ENCODE results near the gene ZKSCAN8.
"Not testable (repeated sequence)": the region's sequence is repeated elsewhere in the genome, so short reads cannot be mapped to it uniquely, and the experiment has no call there.

Gene ZKSCAN8
- long read RNA-seq, donor 1, full-length matches to known transcripts, result 3 of 17 reads
- long read RNA-seq, donor 1, partial matches to known transcripts, result 14 of 17 reads
- long read RNA-seq, donor 1, other reads (novel, unspliced or antisense), result 0 of 17 reads
- long read RNA-seq, donor 2, full-length matches to known transcripts, result 1 of 1 reads
- long read RNA-seq, donor 2, partial matches to known transcripts, result 0 of 1 reads
- long read RNA-seq, donor 2, other reads (novel, unspliced or antisense), result 0 of 1 reads
- long read RNA-seq, donor 3, full-length matches to known transcripts, result 2 of 2 reads
- long read RNA-seq, donor 3, partial matches to known transcripts, result 0 of 2 reads
- long read RNA-seq, donor 3, other reads (novel, unspliced or antisense), result 0 of 2 reads
- long read RNA-seq, donor 4, full-length matches to known transcripts, result 5 of 5 reads
- long read RNA-seq, donor 4, partial matches to known transcripts, result 0 of 5 reads
- long read RNA-seq, donor 4, other reads (novel, unspliced or antisense), result 0 of 5 reads
- long read RNA-seq, donor 5, full-length matches to known transcripts, result 6 of 6 reads
- long read RNA-seq, donor 5, partial matches to known transcripts, result 0 of 6 reads
- long read RNA-seq, donor 5, other reads (novel, unspliced or antisense), result 0 of 6 reads
- long read RNA-seq, donor 6, full-length matches to known transcripts, result 5 of 11 reads
- long read RNA-seq, donor 6, partial matches to known transcripts, result 6 of 11 reads
- long read RNA-seq, donor 6, other reads (novel, unspliced or antisense), result 0 of 11 reads
- long read RNA-seq, donor 7, full-length matches to known transcripts, result 8 of 8 reads
- long read RNA-seq, donor 7, partial matches to known transcripts, result 0 of 8 reads
- long read RNA-seq, donor 7, other reads (novel, unspliced or antisense), result 0 of 8 reads
- long read RNA-seq, donor 8, full-length matches to known transcripts, result 8 of 8 reads
- long read RNA-seq, donor 8, partial matches to known transcripts, result 0 of 8 reads
- long read RNA-seq, donor 8, other reads (novel, unspliced or antisense), result 0 of 8 reads

DNA sequence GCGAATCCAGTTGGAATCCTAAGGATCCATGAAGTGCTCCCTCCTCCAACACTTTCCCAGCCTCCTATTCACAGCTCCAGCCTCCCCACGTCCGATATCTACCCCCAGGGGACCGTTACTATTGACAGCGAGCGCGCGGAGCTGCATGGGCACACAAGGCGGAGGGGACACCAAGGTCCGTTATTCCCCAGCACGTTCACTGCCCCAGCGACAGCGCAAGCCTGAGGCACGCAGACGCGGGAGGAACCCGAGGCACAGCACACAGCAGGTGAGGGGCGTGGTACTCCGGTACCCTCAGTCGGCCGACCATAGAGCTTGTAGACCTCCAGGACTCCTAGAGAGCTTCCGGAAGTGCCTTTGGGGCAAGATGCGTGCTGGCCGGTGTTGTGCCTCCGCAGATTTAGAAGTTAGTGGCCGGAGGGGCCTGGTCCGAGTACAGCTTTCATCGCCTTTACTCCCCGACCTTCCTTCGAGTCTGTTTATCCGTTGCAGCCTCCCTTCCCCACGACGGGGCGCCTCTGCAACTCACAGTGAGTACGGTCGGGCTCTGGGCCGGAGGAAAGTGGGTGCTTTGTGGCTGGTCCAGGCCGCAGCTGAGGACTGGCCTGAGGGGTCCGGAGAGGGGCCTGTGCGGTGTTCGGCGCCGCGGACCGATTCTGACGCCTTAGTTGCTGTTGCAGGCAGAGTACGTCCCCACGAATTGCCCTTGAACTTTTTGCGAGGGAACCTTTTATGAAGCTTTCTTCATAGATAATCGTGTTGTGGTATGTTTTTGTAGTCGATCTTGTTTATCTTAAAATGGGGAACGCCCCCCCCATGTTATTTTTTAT, at the start of gene ZKSCAN8:
ZKSCAN8 (plus strand) TSS at position 384 of the 830 bp plus-strand sequence. CDS start 6,525 bp downstream, outside the sequence.
- DNase-seq, result peak; percentile 94

DNA sequence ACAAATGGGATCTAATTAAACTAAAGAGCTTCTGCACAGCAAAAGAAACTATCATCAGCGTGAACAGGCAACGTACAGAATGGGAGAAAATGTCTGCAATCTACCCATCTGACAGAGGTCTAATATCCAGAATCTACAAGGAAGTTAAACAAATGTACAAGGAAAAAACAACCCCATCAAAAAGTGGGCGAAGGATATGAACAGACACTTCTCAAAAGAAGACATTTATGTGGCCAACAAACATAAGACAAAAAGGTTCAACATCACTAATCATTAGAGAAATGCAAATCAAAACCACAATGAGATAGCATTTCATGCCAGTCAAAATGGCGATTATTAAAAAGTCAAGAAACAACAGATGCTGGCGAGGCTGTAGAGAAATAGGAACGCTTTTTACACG, 39.5 kb upstream of the ZKSCAN8 start:
- DNase-seq, result not testable (repeated sequence)

DNA sequence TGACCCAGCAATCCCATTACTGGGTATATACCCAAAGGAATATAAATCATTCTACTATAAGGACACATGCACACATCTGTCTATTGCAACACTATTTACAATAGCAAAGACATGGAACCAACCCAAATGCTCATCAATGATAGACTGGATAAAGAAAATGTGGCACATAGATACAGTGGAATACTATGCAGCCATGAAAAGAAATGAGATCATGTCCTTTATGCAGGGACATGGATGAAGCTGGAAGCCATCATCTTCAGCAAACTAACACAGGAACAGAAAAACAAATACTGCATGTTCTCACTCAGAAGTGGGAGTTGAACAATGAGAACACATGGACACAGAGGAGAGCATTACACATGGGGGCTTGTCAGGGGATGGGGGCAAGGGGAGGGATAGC, 39.0 kb upstream of the ZKSCAN8 start:
- DNase-seq, result not testable (repeated sequence)

DNA sequence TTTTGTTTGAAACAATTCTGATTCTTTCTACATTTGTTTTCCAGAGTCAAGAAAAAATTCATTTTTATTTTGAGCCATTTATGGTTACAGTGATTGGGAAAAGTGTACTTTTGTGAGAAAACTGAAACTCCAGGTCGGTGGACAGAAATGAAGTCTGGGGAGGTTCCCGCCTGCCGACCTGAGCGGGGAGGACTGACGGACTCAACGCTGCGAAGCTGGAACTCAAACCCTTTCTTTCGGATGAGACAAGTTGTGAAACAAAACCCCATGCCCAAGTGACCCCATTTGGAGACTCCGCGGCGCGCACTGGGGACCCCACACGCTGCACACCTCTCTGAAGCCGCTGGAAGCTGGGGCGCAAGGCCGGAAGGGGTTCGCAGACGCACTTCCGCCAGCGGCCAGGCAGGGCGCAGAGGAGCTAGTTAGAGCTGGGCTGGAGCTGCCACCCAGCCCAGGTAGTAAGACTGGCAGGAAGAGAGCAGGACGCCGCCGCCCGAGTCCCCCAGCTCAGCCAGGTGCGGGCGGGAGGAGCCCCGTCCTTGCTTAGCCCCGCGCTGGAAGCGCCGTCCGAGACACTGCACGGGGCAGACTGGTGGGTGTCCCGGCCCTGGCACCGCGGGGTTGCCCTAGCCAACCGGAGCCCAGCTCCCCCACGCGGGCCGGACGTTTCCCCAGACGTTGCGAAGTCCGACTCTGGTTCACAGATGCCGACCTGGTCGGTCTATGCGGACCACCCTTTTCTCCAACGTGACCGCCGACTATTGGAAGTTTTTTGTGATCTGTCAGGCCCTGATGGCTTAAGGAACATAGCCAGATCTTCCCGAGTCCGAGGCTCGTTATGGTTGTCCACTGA, 37.1 kb upstream of the ZKSCAN8 start:
- peak; percentile 95 for DNase-seq

DNA sequence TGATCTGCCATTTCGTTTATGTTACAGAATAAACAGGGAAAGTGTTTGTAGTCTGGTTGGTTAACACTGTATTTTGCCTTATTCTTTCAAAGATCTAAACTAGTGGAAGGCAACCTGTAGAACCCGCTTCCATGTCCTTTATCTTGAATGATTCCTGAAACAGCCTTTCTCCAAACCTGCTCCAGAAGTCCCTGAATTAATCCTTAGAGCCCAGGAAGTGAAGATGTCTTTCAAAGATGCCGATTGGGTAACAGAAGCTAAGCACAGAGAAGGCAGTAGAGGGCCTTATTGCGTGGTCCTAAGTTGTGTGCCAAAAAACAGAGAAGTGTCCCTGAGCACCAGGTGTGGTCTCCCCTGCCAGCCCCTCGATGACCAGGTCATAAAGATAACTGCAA, 36.4 kb upstream of the ZKSCAN8 start:
- no peak for DNase-seq

DNA sequence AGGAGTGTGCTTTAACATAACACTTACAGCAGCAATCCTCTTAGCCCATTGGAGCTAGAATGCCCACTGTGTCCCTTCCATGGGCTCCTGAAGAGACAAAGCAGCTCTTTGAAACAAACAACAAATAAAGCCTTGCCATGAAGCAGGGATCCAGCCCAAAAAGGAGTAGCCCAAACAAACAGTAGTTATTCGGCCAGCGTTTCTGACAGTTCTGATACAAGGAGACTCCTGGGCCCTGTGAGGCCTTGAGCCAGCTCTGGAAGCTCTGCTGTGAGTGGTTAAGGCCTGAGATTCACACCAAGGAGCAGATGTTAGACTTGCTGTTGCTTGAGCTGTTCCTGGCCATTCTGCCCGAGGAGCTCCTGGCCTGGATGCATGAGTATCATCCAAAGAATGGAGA, 34.2 kb upstream of the ZKSCAN8 start:
- no peak for DNase-seq

DNA sequence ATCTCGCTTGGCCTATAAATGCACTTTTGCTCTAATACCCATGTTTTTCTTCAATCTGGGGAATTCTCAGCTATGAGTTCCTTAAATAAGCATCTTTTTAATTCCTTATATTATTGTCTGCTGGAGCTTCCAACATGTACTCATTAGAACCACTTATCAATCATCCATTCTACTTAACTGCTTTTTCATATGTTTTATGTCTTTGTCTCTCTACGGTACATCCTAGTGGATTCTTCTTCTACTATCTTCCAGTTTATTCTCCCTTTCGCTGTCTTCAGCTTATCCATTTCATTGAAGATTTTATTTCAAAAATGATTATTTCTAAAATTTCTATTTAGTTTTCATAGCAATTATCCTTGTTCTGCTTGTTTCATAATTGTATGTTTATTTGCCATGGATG, 29.7 kb upstream of the ZKSCAN8 start:
- no peak for DNase-seq

DNA sequence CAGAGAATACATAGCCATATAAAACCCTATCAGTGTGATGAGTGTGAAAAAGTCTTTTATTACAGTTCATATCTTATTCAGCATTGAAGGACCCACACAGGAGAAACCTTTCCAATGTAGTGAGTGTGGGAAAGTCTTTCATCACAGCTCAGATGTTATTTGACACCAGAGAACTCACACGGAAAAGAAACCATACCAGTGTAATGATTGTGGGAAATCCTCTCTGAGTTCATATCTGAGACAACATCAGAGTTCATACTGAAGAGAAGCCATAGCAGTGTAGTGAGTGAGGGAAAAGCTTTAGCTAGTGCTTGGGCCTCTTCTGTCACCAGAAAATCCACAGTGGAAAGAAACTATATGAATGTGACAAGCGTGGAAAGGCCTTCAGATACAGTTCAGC, 25.9 kb upstream of the ZKSCAN8 start:
- DNase-seq, result no peak

DNA sequence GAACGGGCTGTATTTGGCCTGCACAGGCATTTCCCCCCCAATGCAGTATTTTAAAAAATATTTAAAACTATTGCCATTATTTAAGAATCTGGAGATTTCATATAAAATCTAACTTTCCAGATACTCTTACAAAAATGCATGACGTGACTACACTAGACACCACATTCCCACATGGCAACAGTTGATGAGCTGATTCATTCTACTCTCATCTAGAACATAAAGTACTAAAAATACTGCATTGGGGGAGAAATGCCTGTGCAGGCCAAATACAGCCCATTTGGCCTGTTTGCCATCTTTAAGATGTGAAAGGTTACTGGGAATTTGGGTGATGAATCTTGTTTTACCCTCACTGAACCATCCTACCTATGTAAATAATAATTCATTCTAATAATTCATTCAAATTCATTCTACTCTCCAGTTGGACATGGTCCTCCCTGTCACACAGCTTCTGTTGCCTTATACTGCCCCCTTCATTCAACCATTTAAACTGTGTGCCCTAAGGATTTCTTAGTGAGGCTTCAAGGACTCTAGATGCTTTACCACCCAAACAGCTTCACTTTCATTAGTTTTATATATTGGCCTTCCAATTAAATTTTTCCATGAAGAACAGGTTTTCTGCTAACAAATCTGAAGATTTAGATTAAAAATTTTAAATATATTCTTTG, 24.2 kb upstream of the ZKSCAN8 start:
- no peak for DNase-seq

DNA sequence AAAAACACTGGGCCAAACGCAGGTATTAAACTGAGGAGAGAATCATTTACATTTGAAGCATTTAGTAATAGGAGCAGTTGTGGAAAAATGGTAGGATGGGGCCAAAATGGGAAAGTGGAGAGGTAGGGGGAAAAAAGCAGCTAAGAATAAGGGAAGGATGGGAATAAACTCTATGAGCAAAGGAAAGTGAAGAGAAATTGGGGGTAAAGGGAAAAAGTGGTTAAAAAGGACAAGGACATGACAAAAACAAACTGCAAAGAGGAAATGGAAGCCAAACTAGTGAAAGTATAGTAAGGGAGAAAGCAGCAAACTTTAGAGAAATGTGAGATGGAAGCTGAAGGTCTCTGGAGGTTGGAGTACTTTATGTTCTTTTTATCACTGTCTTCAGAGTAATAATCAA, 23.5 kb upstream of the ZKSCAN8 start:
- DNase-seq, result no peak

DNA sequence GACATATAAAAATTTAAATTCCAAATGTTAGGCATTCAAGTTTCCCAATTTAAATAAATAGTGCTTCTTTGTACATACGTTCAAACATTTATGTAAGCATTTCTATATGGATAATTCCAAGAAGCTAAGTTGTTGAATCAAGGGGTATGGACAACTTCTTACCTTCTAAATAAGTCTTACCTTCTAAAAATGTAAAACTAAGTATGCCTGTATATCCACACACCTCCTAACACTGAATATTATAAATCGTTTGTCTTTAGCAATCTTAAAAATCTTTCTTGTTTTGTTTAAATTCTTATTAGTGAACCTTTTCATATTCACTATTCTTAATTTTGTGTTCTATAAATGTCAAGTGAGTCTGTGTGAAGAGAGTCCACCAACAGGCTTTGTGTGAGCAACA, 19.8 kb upstream of the ZKSCAN8 start:
- no peak for DNase-seq

DNA sequence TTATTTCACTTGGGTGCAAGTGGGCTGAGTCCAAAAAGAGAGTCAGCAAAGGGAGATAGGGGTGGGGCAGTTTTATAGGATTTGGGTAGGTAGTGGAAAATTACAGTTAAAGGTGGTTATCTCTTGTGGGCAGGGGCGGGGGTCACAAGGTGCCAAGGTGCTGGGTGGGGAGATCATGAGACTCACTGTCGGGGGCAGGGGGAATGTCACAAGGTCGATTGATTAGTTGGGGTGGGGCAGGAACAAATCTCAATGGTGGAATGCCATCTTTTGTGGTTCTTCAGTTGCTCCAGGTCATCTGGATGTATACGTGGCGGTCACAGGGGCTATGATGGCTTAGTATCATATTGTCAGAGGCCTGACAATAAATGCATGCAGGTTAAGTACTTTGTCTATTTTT, 19.4 kb upstream of the ZKSCAN8 start:
- DNase-seq, result not testable (repeated sequence)

DNA sequence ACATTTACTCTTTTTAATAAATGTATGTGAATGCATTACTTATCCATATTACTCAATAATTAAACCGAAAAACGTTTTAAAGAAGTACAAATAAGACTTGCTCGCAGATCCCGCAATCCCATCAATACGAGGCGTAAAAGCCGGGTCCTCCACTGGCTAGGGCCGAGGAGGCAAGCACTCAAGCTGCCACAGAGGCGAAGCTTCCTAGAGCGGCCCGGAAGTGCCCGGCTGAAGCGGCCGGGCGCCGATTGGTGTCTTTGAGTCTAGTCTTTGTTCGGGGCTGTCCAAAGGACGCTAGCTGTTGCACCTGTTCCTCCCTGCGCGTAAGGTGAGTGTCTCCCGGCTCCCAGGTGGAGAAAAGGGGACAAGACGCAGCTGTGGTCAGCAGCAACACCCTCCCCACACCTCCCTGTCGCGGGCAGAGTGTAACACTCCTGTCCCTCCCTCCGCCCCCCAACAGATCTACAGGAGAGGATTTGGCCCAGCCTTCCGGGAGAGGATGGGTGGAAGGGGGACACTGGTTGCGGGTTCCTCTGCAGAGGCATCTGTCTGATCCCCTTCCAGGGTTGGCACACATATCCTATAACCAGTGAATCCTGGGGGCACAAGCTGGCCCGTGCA, 17.2 kb upstream of the ZKSCAN8 start, which contains the start of gene ZSCAN16:
ZSCAN16 (plus strand) TSS at position 260 of the 621 bp plus-strand sequence. CDS start 835 bp downstream, outside the sequence.
- peak; percentile 69 for DNase-seq

DNA sequence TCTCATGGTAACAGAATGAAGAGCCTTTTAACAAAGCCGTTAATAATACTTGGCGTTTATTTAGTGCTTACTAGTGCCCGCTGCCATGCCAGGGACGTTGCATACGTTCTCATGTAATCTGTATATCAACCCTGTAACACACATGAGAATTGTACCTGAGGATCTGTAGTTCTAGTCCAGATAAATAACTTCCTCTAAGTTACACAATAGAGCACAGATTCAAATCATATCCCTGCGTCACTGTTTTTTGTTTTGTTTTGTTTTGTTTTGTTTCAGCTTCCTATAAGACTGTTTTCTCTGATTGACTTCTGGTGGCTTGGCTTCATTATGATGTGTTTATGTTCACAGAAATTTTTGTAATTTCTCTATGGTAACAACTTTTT, 16.7 kb upstream of the ZKSCAN8 start:
- DNase-seq, result no peak

DNA sequence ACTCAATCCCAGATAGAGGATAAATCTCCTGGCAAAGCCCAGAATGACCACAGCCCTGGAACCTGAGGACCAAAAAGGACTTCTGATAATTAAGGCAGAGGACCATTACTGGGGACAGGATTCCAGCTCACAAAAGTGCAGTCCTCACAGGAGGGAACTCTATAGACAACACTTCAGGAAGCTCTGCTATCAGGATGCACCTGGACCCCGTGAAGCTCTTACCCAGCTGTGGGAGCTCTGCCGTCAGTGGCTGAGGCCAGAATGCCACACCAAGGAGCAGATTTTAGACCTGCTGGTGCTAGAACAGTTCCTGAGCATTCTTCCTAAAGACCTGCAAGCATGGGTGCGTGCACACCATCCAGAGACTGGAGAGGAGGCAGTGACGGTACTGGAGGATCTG, 16.3 kb upstream of the ZKSCAN8 start:
- DNase-seq, result no peak

DNA sequence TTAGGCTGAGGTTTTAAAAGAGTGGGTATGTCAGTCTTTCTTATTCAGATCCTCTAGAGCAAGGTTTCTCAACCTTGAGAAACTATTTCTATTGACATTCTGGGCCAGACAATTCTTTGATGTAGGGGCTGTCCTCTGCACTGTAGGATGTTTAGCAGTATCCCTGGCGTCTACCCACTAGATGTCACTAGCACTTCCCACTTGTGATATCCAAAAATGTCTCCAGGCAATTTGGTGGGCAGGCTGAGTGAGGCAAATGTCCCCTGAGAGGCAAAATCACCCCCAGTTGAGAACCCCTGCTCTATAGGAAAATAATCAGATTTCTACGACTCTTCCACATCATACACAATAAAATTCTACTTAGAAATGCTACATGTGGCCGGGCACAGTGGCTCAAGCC, 7.7 kb upstream of the ZKSCAN8 start:
- no peak for DNase-seq

DNA sequence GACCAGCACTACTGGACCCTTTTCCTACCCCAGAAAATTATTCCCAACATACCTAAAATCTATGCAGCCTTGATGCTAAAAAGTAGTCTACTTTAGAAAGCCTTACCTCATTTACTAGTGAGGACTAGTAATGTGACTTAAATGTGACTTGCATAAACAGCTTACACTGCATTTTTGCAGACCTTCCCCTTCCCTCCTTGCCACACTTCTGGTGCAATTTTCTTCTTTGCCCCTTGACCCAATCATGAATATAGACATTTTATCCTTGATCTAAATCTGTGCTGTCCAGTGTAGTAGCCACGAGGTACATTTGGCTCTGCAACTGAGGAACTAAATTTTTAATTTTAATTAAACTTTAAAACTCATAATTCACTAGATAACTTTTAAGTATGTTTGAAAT, 7.0 kb upstream of the ZKSCAN8 start:
- DNase-seq, result no peak

DNA sequence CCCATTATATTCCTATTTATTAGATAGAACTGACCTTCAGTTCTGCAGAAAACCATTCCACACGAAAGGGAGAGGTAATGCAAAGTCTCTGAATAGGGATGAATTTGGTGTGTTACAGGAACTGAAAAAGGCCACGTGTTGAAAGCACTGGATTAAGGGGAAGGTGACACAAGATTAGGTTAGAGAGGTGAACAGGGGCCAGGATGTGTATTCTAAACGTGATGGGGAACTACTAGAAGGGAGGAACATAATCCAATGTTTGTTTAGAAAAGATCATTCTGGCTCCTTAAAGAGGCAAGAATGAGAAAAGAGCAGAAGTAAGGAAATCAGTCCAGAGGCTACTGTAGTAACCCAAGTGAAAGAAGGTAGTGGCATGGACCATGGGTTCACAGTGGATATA, 6.3 kb upstream of the ZKSCAN8 start:
- DNase-seq, result no peak

DNA sequence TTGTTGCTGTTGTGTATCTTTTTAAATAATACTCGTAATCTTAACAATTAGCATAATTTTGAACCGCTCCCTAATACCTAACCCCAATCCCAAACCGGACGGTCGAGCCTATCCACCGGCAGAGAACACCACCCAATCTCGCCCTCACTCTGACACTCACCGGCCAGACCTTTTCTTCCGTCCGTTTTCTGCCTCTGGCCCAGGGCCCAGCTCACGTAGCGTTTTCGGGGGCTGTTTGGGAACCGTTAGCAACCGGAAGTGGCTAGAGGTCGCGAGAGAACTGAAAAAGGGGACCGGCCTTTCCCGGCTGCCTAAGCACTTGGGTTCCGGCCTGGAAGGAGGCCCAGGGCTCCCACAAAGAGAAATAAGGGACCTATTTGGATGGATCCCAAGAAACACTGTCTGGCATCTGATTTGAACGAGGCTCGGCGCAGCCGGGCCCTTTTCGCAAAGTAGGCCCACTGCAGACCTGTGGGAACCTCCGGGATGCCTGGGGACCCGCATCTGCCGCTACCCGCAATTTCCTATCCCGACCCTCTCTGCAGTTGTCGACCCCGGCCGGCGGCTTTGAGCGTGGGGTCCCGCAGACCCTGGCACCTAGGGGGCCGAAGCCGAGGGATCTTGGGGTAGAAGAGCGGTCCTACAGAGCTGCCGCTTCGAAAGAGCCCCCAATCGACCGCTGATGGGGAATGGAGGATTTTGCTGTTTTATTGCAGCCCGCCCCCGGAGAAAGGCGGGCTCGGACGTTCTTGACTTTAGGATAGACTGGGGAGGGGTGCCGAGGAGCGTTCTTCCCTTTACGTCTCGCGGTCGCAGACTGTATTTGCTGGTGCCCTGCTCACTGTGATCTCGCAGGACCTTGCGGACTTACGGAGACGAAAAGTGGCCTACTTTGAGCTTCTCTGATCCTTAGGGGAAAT, 4.8 kb upstream of the ZKSCAN8 start:
- peak; percentile 96 for DNase-seq

All from right kidney (tissue), 9 donors.